Breast epithelium (tissue), 4 donors: ENCODE data around the gene SETBP1. TPM values are rescaled to one million over a fixed set of nuclear protein-coding genes. Genes with fewer than 3 reads are reported as not detected.

Source experiments
- DNase-seq, 2 donors: peaks; one replicate each; pipeline ENCODE4 v3.0.0-alpha.2; 2019; ENCODE audit warnings: low spot score in 2 of 2
- H3K27ac ChIP-seq, 2 donors: fragments of 200-600 bp; sonication (generic) in 1 of 2; one replicate each; pipeline ENCODE4 v1.5.1; 2016 to 2019; ENCODE audit warnings: mild to moderate bottlenecking in 1 of 2
- H3K27me3 ChIP-seq, 2 donors: fragments of 200-600 bp; sonication (generic) in 1 of 2; one replicate each; pipeline versions ENCODE4 v1.5.1 to v1.6.0; 2017 to 2019; ENCODE audit warnings: control low read depth in 1 of 2, mild to moderate bottlenecking in 1 of 2
- H3K36me3 ChIP-seq: fragments of 200-600 bp; one replicate; pipeline ENCODE4 v1.5.1; 2019
- H3K4me1 ChIP-seq, 2 donors: fragments of 200-600 bp; sonication (generic); one replicate each; pipeline ENCODE4 v1.5.1; 2016 to 2019; ENCODE audit warnings: control low read depth in 1 of 2
- H3K4me3 ChIP-seq, 3 donors: fragments of 200-600 bp; sonication (generic); 1 replicate in 2 of 3; 2 replicates in 1 of 3; pipeline ENCODE4 v1.5.1; 2016 to 2019; ENCODE audit warnings: mild to moderate bottlenecking in 3 of 3, moderate library complexity in 2 of 3
- H3K9me3 ChIP-seq, 2 donors: fragments of 200-600 bp; sonication (generic) in 1 of 2; one replicate each; pipeline ENCODE4 v1.5.1; 2016 to 2019; ENCODE audit warnings: control low read depth in 1 of 2
- POLR2A ChIP-seq: fragments of 450-650 bp; IDR thresholded peaks from one replicate; pipeline ENCODE4 v1.6.1; 2016; ENCODE audit warnings: antibody characterized with exemption, mild to moderate bottlenecking, moderate library complexity
- POLR2AphosphoS5 ChIP-seq, 3 donors: sonication (generic); formaldehyde crosslinking; IDR thresholded peaks; one replicate each; pipeline ENCODE4 v1.6.1; 2017; ENCODE audit warnings: antibody characterized with exemption in 3 of 3
- intact Hi-C: fragments of 100-400 bp; cut with DNase I; formaldehyde crosslinking; loops from one replicate; pipeline ENCODE4 v1.15.1; 2023; ENCODE audit warnings: low total_unique reads
- total RNA-seq, 3 donors: library from RNA; depleted of rRNA; stranded (reverse); fragments of >200 nt; gene quantifications; one replicate each; pipeline ENCODE4 v1.1.0, GENCODE V29; 2016
- TF ChIP-seq, protein P1 (sequence below), 3 donors: fragments of 450-650 bp; IDR thresholded peaks; one replicate each; pipeline ENCODE4 v1.5.1; 2016 to 2017; ENCODE audit warnings: antibody characterized with exemption in 3 of 3, mild to moderate bottlenecking in 3 of 3, moderate library complexity in 3 of 3

SETBP1 gene
- total RNA-seq, 3 donors from 2014 or later, result 26.2 to 40.1 (median 37.0) TPM

DNA sequence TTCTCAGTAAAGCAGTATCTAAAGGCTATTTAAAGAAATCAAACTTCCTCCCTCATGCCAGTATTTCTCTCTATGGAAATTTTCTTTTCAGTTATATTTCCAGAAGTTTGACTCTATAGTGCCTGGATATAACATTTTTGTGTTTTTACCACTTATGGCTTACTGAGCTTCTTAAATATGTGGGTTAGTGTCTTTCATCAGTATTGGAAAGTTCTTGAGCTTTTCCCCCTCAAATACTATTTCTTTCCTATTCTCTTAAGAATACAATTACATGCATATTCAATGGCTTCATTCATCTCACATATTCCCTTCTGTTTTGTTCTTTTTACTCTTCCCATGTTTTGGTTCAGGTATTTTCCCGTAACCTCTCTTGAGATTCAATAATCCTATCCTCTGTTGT, 432.0 kb downstream of the SETBP1 start:
- H3K36me3 ChIP-seq, result no peaks in the 10 kb centered on the region
- intact Hi-C loops, result no loop called here
- H3K4me3 ChIP-seq, result no peak overlapping the region
- no peak for DNase-seq
- no peak overlapping the region for H3K27ac ChIP-seq
- no peaks in the 10 kb centered on the region for H3K4me1 ChIP-seq
- no peaks in the 10 kb centered on the region for H3K27me3 ChIP-seq
- TF ChIP-seq, protein P1, sequence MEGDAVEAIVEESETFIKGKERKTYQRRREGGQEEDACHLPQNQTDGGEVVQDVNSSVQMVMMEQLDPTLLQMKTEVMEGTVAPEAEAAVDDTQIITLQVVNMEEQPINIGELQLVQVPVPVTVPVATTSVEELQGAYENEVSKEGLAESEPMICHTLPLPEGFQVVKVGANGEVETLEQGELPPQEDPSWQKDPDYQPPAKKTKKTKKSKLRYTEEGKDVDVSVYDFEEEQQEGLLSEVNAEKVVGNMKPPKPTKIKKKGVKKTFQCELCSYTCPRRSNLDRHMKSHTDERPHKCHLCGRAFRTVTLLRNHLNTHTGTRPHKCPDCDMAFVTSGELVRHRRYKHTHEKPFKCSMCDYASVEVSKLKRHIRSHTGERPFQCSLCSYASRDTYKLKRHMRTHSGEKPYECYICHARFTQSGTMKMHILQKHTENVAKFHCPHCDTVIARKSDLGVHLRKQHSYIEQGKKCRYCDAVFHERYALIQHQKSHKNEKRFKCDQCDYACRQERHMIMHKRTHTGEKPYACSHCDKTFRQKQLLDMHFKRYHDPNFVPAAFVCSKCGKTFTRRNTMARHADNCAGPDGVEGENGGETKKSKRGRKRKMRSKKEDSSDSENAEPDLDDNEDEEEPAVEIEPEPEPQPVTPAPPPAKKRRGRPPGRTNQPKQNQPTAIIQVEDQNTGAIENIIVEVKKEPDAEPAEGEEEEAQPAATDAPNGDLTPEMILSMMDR (IDR thresholded peaks at IDR 0.05), result no peak
- TF ChIP-seq POLR2AphosphoS5 (IDR thresholded peaks at IDR 0.05), result no peak
- no peak for TF ChIP-seq POLR2A
- no peaks in the 10 kb centered on the region for H3K9me3 ChIP-seq

DNA sequence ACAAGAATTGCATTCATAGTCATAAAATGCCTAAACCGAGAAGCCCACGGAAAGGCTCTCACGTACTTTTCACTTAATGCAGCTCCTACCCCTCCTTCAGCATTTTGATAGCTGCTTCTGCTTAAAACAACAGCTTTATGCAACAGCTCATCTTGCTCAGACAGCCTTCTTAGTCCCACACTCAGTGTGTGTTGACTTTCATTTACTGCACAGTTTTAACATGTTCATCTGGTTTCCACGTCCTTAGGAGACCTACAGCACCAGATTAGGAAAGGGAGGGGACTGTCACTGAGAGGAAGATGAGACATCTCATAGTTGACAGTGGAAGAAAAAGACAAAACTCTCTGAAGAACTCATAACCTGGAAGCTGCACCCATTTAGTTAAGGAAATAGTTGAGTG, 435.4 kb downstream of the SETBP1 start:
- TF ChIP-seq, protein P1 (IDR thresholded peaks at IDR 0.05), result no peak
- TF ChIP-seq POLR2AphosphoS5 (IDR thresholded peaks at IDR 0.05) (no peak), POLR2A (no peak)
- Histone ChIP-seq H3K27ac (no peak overlapping the region), H3K4me3 (no peak overlapping the region), H3K9me3 (no peaks in the 10 kb centered on the region), H3K36me3 (no peaks in the 10 kb centered on the region), H3K4me1 (no peaks in the 10 kb centered on the region), H3K27me3 (no peaks in the 10 kb centered on the region)
- DNase-seq, result no peak
- intact Hi-C loops, result no loop called here
